SU-DHL-6 (cell line): ENCODE measurements around the gene MIXL1.

Source experiments
- H2AFZ ChIP-seq: fragments of 200-600 bp; sonication (generic); 2 replicates; pipeline ENCODE4 v1.6.1; 2014; ENCODE audit warnings: low read depth, mild to moderate bottlenecking, moderate library complexity, mixed read lengths, antibody characterized with exemption, low read length; ENCODE audit not compliant: severe bottlenecking
- H3F3A ChIP-seq: fragments of 200-600 bp; shearing (Covaris generic); 2 replicates; pipeline ENCODE4 v1.6.0; 2016; ENCODE audit warnings: antibody characterized with exemption, mild to moderate bottlenecking; ENCODE audit not compliant: insufficient read depth
- H3K27ac ChIP-seq: fragments of 200-600 bp; sonication (generic); 2 replicates; pipeline ENCODE4 v1.5.1; 2016; ENCODE audit warnings: low read depth, mild to moderate bottlenecking, low read length, moderate library complexity, mixed read lengths
- H3K27me3 ChIP-seq: fragments of 200-600 bp; sonication (generic), shearing (Covaris generic); 2 replicates; pipeline ENCODE4 v1.6.0; 2014; ENCODE audit warnings: mild to moderate bottlenecking, low read length
- H3K36me3 ChIP-seq: fragments of 200-600 bp; sonication (generic); 2 replicates; pipeline ENCODE4 v1.6.1; 2014; ENCODE audit warnings: mild to moderate bottlenecking, low read length, mixed read lengths
- H3K4me2 ChIP-seq: fragments of 300-600, 200-600 bp; shearing (Covaris generic), sonication (generic); 2 replicates; pipeline ENCODE4 v1.6.0; 2014; ENCODE audit warnings: low read length, low read depth, mild to moderate bottlenecking; ENCODE audit not compliant: poor library complexity, severe bottlenecking
- H3K4me3 ChIP-seq: fragments of 200-600 bp; sonication (generic); 2 replicates; pipeline ENCODE4 v1.5.1; 2014; ENCODE audit warnings: antibody characterized with exemption, low read length, mild to moderate bottlenecking, mixed read lengths; ENCODE audit not compliant: insufficient read depth, poor library complexity, severe bottlenecking
- H3K79me2 ChIP-seq: fragments of 200-600 bp; sonication (generic); 2 replicates; pipeline ENCODE4 v1.6.1; 2014; ENCODE audit warnings: mild to moderate bottlenecking, low read length, moderate library complexity; ENCODE audit not compliant: insufficient read depth
- H3K9ac ChIP-seq: fragments of 200-600 bp; sonication (generic); 2 replicates; pipeline ENCODE4 v1.7.0; 2014; ENCODE audit warnings: mild to moderate bottlenecking, low read length
- H3K9me2 ChIP-seq: fragments of 200-600 bp; sonication (generic); replicated peaks from 2 replicates; pipeline ENCODE4 v1.6.1; 2014; ENCODE audit warnings: low read length; ENCODE audit not compliant: insufficient read depth
- H3K9me3 ChIP-seq: fragments of 200-600 bp; sonication (generic); 2 replicates; pipeline ENCODE4 v1.6.1; 2014; ENCODE audit warnings: low read length, mixed read lengths; ENCODE audit not compliant: insufficient read depth
- H4K20me1 ChIP-seq: fragments of 200-600 bp; sonication (generic); 2 replicates; pipeline ENCODE4 v1.6.1; 2014; ENCODE audit warnings: low read depth, mild to moderate bottlenecking, antibody characterized with exemption, low read length, moderate library complexity, mixed read lengths
- EZH2phosphoT487 ChIP-seq: fragments of 200-600 bp; sonication (generic), shearing (Covaris generic); conservative IDR thresholded peaks from 2 replicates; pipeline ENCODE4 v1.6.1; 2018; ENCODE audit warnings: mild to moderate bottlenecking, antibody characterized with exemption, low read length, moderate library complexity, mixed read lengths
- TF ChIP-seq, protein P1 (sequence below): fragments of 200-600 bp; sonication (generic); IDR thresholded peaks from one replicate; pipeline ENCODE4 v1.5.1; 2017; ENCODE audit warnings: antibody characterized with exemption, mild to moderate bottlenecking, low read length, moderate library complexity; ENCODE audit not compliant: insufficient read depth, poor library complexity, severe bottlenecking

MIXL1 gene

DNA sequence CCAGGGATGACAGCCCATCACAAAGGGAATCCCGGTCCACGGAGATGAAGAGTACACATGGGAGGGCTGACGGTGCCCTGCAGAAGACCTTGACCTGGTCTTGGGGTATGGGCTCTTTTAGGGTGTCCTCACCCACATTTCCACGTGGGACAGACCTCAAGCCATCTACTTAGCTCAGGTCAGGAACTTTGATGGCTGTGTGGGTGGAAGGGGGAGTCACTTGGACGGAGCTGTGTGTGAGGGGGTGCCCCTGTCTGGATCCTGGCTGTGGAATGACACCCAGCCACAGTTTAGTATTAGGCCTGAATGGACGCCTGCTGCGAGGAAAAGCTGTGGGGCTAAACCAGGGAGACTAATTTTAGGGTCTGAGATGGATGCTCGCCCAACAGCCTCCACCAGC lies 10.9 kb upstream of the MIXL1 start:
- no peak overlapping the region for H3K4me2 ChIP-seq
- no peak overlapping the region for H3K9ac ChIP-seq
- H3K9me2 ChIP-seq = no peaks in the 10 kb centered on the region
- no peaks in the 10 kb centered on the region for H3K79me2 ChIP-seq
- no peaks in the 10 kb centered on the region for H3K27me3 ChIP-seq
- H3K36me3 ChIP-seq = no peaks in the 10 kb centered on the region
- H2AFZ ChIP-seq = no peak overlapping the region
- no peak overlapping the region for H3K27ac ChIP-seq
- H3K9me3 ChIP-seq = no peaks in the 10 kb centered on the region
- H3F3A ChIP-seq = no peaks in the 10 kb centered on the region
- no peak overlapping the region for H3K4me3 ChIP-seq
- H4K20me1 ChIP-seq = no peaks in the 10 kb centered on the region
- no peak for TF ChIP-seq EZH2phosphoT487

DNA sequence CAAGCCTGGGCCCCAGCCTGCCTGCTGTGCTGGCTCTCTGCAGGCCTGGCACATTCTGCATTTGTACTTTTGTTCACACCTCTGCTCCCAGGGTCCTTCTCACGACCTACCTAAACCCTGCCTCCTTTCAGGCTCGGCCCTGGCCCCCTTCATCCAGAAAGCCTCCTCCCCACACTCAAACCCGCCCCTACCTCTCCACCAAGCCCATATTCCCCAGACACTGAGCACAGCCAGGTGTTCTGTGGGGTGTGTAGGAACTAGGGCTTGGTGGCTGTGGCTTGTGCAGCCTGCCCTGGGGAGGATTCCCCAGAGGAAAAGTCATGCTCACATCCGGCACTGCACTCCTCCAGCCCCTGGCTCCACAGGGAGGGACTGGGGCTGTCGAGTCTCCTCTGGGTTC lies 8.2 kb upstream of the MIXL1 start:
- Histone ChIP-seq H3F3A (0 out of 2 replicates have a peak, but pooled peaks cover 3% of the 10 kb centered on the region), H3K79me2 (no peaks in the 10 kb centered on the region), H4K20me1 (no peaks in the 10 kb centered on the region), H3K27ac (no peak overlapping the region), H3K9me2 (no peaks in the 10 kb centered on the region), H2AFZ (no peak overlapping the region), H3K4me2 (no peak overlapping the region), H3K36me3 (no peaks in the 10 kb centered on the region), H3K27me3 (no peaks in the 10 kb centered on the region), H3K4me3 (no peak overlapping the region), H3K9ac (no peak overlapping the region), H3K9me3 (no peaks in the 10 kb centered on the region)
- no peak for TF ChIP-seq EZH2phosphoT487
- TF ChIP-seq, protein P1, sequence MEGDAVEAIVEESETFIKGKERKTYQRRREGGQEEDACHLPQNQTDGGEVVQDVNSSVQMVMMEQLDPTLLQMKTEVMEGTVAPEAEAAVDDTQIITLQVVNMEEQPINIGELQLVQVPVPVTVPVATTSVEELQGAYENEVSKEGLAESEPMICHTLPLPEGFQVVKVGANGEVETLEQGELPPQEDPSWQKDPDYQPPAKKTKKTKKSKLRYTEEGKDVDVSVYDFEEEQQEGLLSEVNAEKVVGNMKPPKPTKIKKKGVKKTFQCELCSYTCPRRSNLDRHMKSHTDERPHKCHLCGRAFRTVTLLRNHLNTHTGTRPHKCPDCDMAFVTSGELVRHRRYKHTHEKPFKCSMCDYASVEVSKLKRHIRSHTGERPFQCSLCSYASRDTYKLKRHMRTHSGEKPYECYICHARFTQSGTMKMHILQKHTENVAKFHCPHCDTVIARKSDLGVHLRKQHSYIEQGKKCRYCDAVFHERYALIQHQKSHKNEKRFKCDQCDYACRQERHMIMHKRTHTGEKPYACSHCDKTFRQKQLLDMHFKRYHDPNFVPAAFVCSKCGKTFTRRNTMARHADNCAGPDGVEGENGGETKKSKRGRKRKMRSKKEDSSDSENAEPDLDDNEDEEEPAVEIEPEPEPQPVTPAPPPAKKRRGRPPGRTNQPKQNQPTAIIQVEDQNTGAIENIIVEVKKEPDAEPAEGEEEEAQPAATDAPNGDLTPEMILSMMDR = no peak

DNA sequence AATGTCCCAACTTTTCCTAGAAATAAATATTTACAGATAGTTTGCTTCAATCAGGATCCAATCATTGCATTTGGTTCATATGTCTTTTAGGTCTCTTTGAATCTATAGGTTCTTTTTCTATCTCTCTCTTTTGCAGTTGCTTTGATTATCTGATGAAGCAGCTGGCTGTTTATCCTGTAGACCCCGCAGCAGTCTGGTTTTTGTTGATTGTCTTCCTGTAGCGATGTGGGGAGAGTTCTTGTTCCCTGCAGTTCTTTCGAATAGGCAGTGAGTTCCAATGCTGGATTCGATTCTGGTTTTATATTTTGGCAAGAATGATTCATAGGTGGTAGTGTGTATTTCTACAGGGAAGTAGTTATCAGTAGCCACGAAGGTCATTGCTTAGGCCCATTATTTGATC lies 7.4 kb upstream of the MIXL1 start:
- H3K4me2 ChIP-seq = no peak overlapping the region
- H3K27ac ChIP-seq = no peak overlapping the region
- TF ChIP-seq, protein P1 = no peak
- no peak for TF ChIP-seq EZH2phosphoT487
- H3K36me3 ChIP-seq = no peaks in the 10 kb centered on the region
- H3K4me3 ChIP-seq = no peak overlapping the region
- no peaks in the 10 kb centered on the region for H3K9me3 ChIP-seq
- H3K27me3 ChIP-seq = no peaks in the 10 kb centered on the region
- H3K9me2 ChIP-seq = no peaks in the 10 kb centered on the region
- no peak overlapping the region for H3K9ac ChIP-seq
- no peaks in the 10 kb centered on the region for H3K79me2 ChIP-seq
- H4K20me1 ChIP-seq = no peaks in the 10 kb centered on the region
- H3F3A ChIP-seq = 0 out of 2 replicates have a peak, but pooled peaks cover 3% of the 10 kb centered on the region
- H2AFZ ChIP-seq = no peak overlapping the region

DNA sequence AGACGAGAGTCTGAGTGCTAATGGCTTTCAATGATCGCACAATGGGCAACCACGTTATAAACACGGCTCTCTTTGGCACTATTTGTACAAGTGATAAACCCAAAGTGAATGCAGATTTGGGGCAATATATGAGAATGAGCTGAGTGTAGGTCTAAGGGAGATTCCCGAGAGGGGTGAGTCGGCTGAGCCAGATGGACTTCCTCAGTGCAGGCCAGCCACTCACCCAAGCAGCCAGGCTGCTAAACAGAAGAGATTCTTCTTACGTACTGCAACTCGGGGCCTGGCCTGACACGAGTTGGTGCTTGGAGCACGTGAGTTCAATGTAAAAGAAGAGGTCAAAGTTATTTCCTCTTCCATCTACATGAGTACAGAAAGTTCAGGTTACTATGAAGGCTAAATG lies 6.2 kb upstream of the MIXL1 start:
- H3K9ac ChIP-seq = no peak overlapping the region
- H3K4me3 ChIP-seq = no peak overlapping the region
- H3K79me2 ChIP-seq = no peaks in the 10 kb centered on the region
- no peak overlapping the region for H3K4me2 ChIP-seq
- H3K27ac ChIP-seq = no peak overlapping the region
- TF ChIP-seq EZH2phosphoT487 = no peak
- TF ChIP-seq, protein P1 = no peak
- H2AFZ ChIP-seq = no peak overlapping the region
- no peaks in the 10 kb centered on the region for H3K9me2 ChIP-seq
- no peaks in the 10 kb centered on the region for H3K9me3 ChIP-seq
- no peaks in the 10 kb centered on the region for H3K36me3 ChIP-seq
- H3F3A ChIP-seq = 0 out of 2 replicates have a peak, but pooled peaks cover 3% of the 10 kb centered on the region
- H4K20me1 ChIP-seq = no peaks in the 10 kb centered on the region
- no peaks in the 10 kb centered on the region for H3K27me3 ChIP-seq
